GM12878 (cell line): ENCODE measurements around the gene P2RX6. TPM values are rescaled to one million over a fixed set of nuclear protein-coding genes. Genes with fewer than 3 reads are reported as not detected.

Source experiments
- ATAC-seq: fragments of 200-7000 bp; cut with Tn5 transposase; 3 replicates; pipeline ENCODE4 v1.9.1; 2020; ENCODE audit warnings: mild to moderate bottlenecking, moderate library complexity
- BruUV-seq: library from RNA; stranded (reverse); fragments of 400-500 nt; replicated peaks from 2 replicates; lab custom pipeline; 2021; lab: Mats Ljungman, UMichigan
- CTCF ChIA-PET: fragments of 300-600 bp; sonication (Branson Sonifier 250); formaldehyde crosslinking; extraction: SDS; loops from one replicate; lab custom pipeline; 2021; ENCODE audit warnings: inconsistent platforms; lab: Yijun Ruan, JAX
- POLR2A ChIA-PET: fragments of 350-600 bp; formaldehyde crosslinking; extraction: SDS; loops from one replicate; lab custom pipeline; 2021; ENCODE audit warnings: inconsistent platforms; lab: Charles Lee
- RAD21 ChIA-PET: fragments of 300-600 bp; sonication (Branson Sonifier 250); formaldehyde crosslinking; loops from one replicate; lab custom pipeline; 2023; ENCODE audit warnings: antibody characterized with exemption; ENCODE audit not compliant: unreplicated experiment; lab: Charles Lee
- SMC1A ChIA-PET: fragments of 300-600 bp; sonication (Branson Sonifier 250); formaldehyde crosslinking; loops from one replicate; lab custom pipeline; 2023; ENCODE audit not compliant: unreplicated experiment, uncharacterized antibody; lab: Charles Lee
- DNase-seq: peaks from one replicate; pipeline ENCODE4 v3.0.0-alpha.2; 2011; ENCODE audit warnings: low read depth, low spot score
- FAIRE-seq: peaks from 3 replicates; lab custom pipeline; 2011; peaks lifted over from hg19 to GRCh38; lab: Jason Lieb, UNC
- H2AFZ ChIP-seq: 2 replicates; pipeline ENCODE4 v1.6.0; 2011; ENCODE audit warnings: low read depth, low read length, control low read depth; ENCODE audit not compliant: control insufficient read depth
- H3K27ac ChIP-seq: 2 replicates; pipeline ENCODE4 v1.5.1; 2011; ENCODE audit warnings: control low read depth; ENCODE audit not compliant: control insufficient read depth, insufficient read depth
- H3K27me3 ChIP-seq, 2 experiments: replicated peaks in 1 of 2; 2 replicates each; pipeline versions ENCODE4 v1.6.0 to v1.6.1; 2011; ENCODE audit warnings: low read length in 1 of 2; ENCODE audit not compliant: control insufficient read depth in 2 of 2, insufficient read depth in 2 of 2
- H3K36me3 ChIP-seq, 2 experiments: 2 replicates each; pipeline ENCODE4 v1.5.1; 2011; ENCODE audit warnings: low read length in 1 of 2; ENCODE audit not compliant: control insufficient read depth in 2 of 2, insufficient read depth in 2 of 2
- H3K4me1 ChIP-seq: 2 replicates; pipeline ENCODE4 v1.6.1; 2011; ENCODE audit warnings: mild to moderate bottlenecking, low read length, moderate library complexity, mixed read lengths; ENCODE audit not compliant: control insufficient read depth, insufficient read depth
- H3K4me2 ChIP-seq: 2 replicates; pipeline ENCODE4 v1.6.0; 2011; ENCODE audit warnings: control low read depth; ENCODE audit not compliant: control insufficient read depth, insufficient read depth
- H3K4me3 ChIP-seq: fragments of 200-600 bp; sonication (generic); 2 replicates; pipeline ENCODE4 v1.5.1; 2016
- H3K79me2 ChIP-seq: 2 replicates; pipeline ENCODE4 v1.6.0; 2011; ENCODE audit warnings: low read length; ENCODE audit not compliant: control insufficient read depth, insufficient read depth
- H3K9ac ChIP-seq: 2 replicates; pipeline ENCODE4 v1.8.0; 2011; ENCODE audit warnings: low read length, control low read depth, mixed read lengths; ENCODE audit not compliant: control insufficient read depth, insufficient read depth
- H3K9me3 ChIP-seq: replicated peaks from 3 replicates; pipeline ENCODE4 v1.5.1; 2011; ENCODE audit warnings: mild to moderate bottlenecking, low read length; ENCODE audit not compliant: control insufficient read depth, insufficient read depth
- H4K20me1 ChIP-seq: 2 replicates; pipeline ENCODE4 v1.6.0; 2011; ENCODE audit not compliant: control insufficient read depth, insufficient read depth
- ATF3 ChIP-seq: IDR thresholded peaks from 2 replicates; pipeline ENCODE4 v1.6.1; 2011; ENCODE audit warnings: low read depth, mild to moderate bottlenecking, low read length, moderate library complexity, borderline replicate concordance; ENCODE audit errors: extremely low read depth
- DPF2 ChIP-seq: fragments of 450-650 bp; IDR thresholded peaks from 2 replicates; pipeline ENCODE4 v1.6.1; 2017; ENCODE audit warnings: mild to moderate bottlenecking
- FOS ChIP-seq: IDR thresholded peaks from 3 replicates; pipeline ENCODE4 v1.6.1; 2011; ENCODE audit warnings: borderline replicate concordance; ENCODE audit not compliant: insufficient read length; ENCODE audit errors: extremely low read depth
- HCFC1 ChIP-seq: fragments of 150-350 bp; IDR thresholded peaks from 2 replicates; pipeline ENCODE4 v1.6.1; 2014; ENCODE audit warnings: low read length
- HDAC6 ChIP-seq: fragments of 200-600 bp; sonication (generic); IDR thresholded peaks from one replicate; pipeline ENCODE4 v1.8.0; 2017; ENCODE audit warnings: antibody characterized with exemption; ENCODE audit not compliant: unreplicated experiment
- IKZF2 ChIP-seq, 2 experiments: fragments of 450-650 bp; IDR thresholded peaks; 2 replicates each; pipeline ENCODE4 v1.6.1; 2017; ENCODE audit warnings: mild to moderate bottlenecking in 2 of 2, moderate library complexity in 2 of 2
- IRF5 ChIP-seq: fragments of 450-650 bp; IDR thresholded peaks from 2 replicates; pipeline ENCODE4 v1.6.1; 2017; ENCODE audit warnings: borderline replicate concordance
- MEF2B ChIP-seq: fragments of 450-650 bp; IDR thresholded peaks from 2 replicates; pipeline ENCODE4 v1.6.1; 2018; ENCODE audit warnings: mild to moderate bottlenecking, moderate library complexity; ENCODE audit not compliant: partially characterized antibody, poor library complexity, severe bottlenecking
- POLR2AphosphoS2 ChIP-seq: IDR thresholded peaks from 2 replicates; pipeline ENCODE4 v1.6.1; 2011; ENCODE audit warnings: low read depth, mild to moderate bottlenecking, low read length, improper control_type of control experiment, moderate library complexity
- RELB ChIP-seq: fragments of 450-650 bp; IDR thresholded peaks from 2 replicates; pipeline ENCODE4 v1.6.1; 2017; ENCODE audit warnings: low read depth, mild to moderate bottlenecking, moderate library complexity
- WGBS: methylation state at CpG from one replicate; pipeline ENCODE4 v1.1.6; 2016; ENCODE audit warnings: low lambda C conversion rate; ENCODE audit not compliant: insufficient replicate concordance, insufficient coverage; ENCODE audit errors: missing lambda C conversion rate; 5-methylcytosine and 5-hydroxymethylcytosine counted together
- in situ Hi-C: fragments of 300-500 bp; cut with MboI; formaldehyde crosslinking; loops from 9 replicates; pipeline ENCODE4 v1.14.3; 2018; ENCODE audit warnings: mixed read lengths
- intact Hi-C: fragments of 100-400 bp; cut with micrococcal nuclease; formaldehyde crosslinking; loops from one replicate; pipeline ENCODE4 v1.14.2; 2022; ENCODE audit not compliant: unreplicated experiment
- polyA plus RNA-seq, 11 experiments: library from polyadenylated mRNA; depleted of rRNA in 4 of 11; unstranded in 6 of 11; stranded (reverse) in 5 of 11; fragments of >200 nt; fragmentation: Nextera tagmentation in 4 of 11; fragmentation: Illumina TruSeq in 1 of 11; extraction: Ambion mirVana in 4 of 11; extraction: Trizol in 1 of 11; gene quantifications; 1 replicate in 1 of 11; 2 replicates in 10 of 11; pipeline versions ENCODE4 v1.2.1 to v1.2.3, GENCODE V29; 2011 to 2016; ENCODE audit warnings: inconsistent platforms in 2 of 11, missing spikeins in 2 of 11, low read depth in 1 of 11
- total RNA-seq, 4 experiments: library from RNA; depleted of rRNA in 3 of 4; stranded (reverse); fragments of >200 nt in 3 of 4; fragmentation: Illumina TruSeq in 1 of 4; extraction: Trizol in 1 of 4; gene quantifications; 2 replicates each; pipeline versions ENCODE4 v1.2.1 to v1.2.3, GENCODE V29; 2013 to 2021

Gene P2RX6
- total and polyA plus RNA-seq, 10 of the 15 experiments (the other 5 are each of a cell fraction or from before 2014, with no cell fraction given): 0.03 to 0.21 (median 0.07) TPM; not detected in 5

- SMC1A ChIA-PET: no interaction called here
- RAD21 ChIA-PET: no interaction called here
- Histone ChIP-seq H2AFZ (no peak overlapping the region), H3K4me3 (no peak overlapping the region), H3K79me2 (no peaks in the 10 kb centered on the region), H3K4me2 (no peak overlapping the region), H4K20me1 (no peaks in the 10 kb centered on the region), H3K27me3 (no peaks in the 10 kb centered on the region; a peak in 1 of 4 replicates), H3K9ac (no peak overlapping the region), H3K4me1 (no peaks in the 10 kb centered on the region), H3K27ac (no peak overlapping the region), H3K36me3 (no peaks in the 10 kb centered on the region), H3K9me3 (no peaks in the 10 kb centered on the region)
- CTCF ChIA-PET: no interaction called here
- no peak for TF ChIP-seq IRF5
- no peak for TF ChIP-seq FOS
- no peak for TF ChIP-seq IKZF2 (IDR thresholded peaks at IDR 0.05)
- TF ChIP-seq ATF3: no peak
- TF ChIP-seq POLR2AphosphoS2: no peak
- TF ChIP-seq RELB: no peak
- no peak for TF ChIP-seq HCFC1
- TF ChIP-seq HDAC6: no peak
- TF ChIP-seq DPF2: no peak
- TF ChIP-seq MEF2B: no peak
- 35% methylated on average over 3 of the region's 3 CpGs for WGBS
- POLR2A ChIA-PET: no interaction called here
- FAIRE-seq: no peak
- BruUV-seq: no TSS peak
- no peak for ATAC-seq
- in situ Hi-C loops: no loop called here
- no peak for DNase-seq
- intact Hi-C loops: no loop called here
Observed at GRCh38 chr22:21073023-21073422, 58.1 kb downstream of the P2RX6 start.
